Muscle layer of duodenum (tissue), 2 donors: ENCODE data around the gene HHAT.
"Not testable (repeated sequence)": the region's sequence is repeated elsewhere in the genome, so short reads cannot be mapped to it uniquely, and the experiment has no call there.

Source experiments
- H3K27ac ChIP-seq: one replicate; pipeline ENCODE4 v1.7.0; 2013; ENCODE audit warnings: mild to moderate bottlenecking, low read length
- H3K27me3 ChIP-seq: one replicate; pipeline ENCODE4 v1.7.0; 2013; ENCODE audit warnings: low read depth, mild to moderate bottlenecking, control low read depth, low read length
- H3K36me3 ChIP-seq, 2 donors: one replicate each; pipeline ENCODE4 v1.7.0; 2013; ENCODE audit warnings: low read length in 2 of 2, control low read depth in 1 of 2, mild to moderate bottlenecking in 1 of 2; ENCODE audit not compliant: insufficient read depth in 2 of 2, control insufficient read depth in 1 of 2
- H3K4me1 ChIP-seq, 2 donors: one replicate each; pipeline ENCODE4 v1.7.0; 2013; ENCODE audit warnings: low read length in 2 of 2, mild to moderate bottlenecking in 2 of 2, control low read depth in 1 of 2, moderate library complexity in 1 of 2; ENCODE audit not compliant: insufficient read depth in 2 of 2, control insufficient read depth in 1 of 2
- H3K4me3 ChIP-seq, 2 donors: one replicate each; pipeline ENCODE4 v1.7.0; 2013; ENCODE audit warnings: low read length in 2 of 2, low read depth in 1 of 2, mild to moderate bottlenecking in 1 of 2
- H3K9me3 ChIP-seq, 2 donors: one replicate each; pipeline ENCODE4 v1.7.0; 2013; ENCODE audit warnings: low read length in 2 of 2, control low read depth in 1 of 2, mild to moderate bottlenecking in 1 of 2; ENCODE audit not compliant: control insufficient read depth in 1 of 2
- donor health status: healthy.

The HHAT gene

DNA sequence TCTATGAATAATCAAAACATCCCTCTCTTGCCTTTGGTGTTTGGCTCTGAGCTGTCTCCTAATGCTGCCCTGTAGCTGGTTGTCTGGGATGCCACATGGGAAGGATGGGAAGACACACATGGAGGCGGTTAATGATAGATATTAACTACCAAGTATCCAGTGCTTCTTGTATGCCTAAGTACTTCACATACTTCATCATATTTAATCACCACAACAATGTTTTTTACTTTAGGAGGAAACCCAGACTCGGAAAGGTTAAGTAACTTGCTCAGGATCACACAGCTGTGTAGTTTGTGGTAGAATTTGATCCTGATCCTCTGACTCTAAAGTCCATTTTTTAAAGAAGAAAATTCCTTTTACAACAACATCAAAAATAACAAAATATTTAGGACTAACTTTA lies 88.0 kb downstream of the HHAT start:
- no peak overlapping the region for H3K4me3 ChIP-seq
- H3K4me1 ChIP-seq = no peaks in the 10 kb centered on the region
- H3K27ac ChIP-seq = no peak overlapping the region
- H3K27me3 ChIP-seq = no peaks in the 10 kb centered on the region
- H3K9me3 ChIP-seq = no peaks in the 10 kb centered on the region
- no peaks in the 10 kb centered on the region for H3K36me3 ChIP-seq

DNA sequence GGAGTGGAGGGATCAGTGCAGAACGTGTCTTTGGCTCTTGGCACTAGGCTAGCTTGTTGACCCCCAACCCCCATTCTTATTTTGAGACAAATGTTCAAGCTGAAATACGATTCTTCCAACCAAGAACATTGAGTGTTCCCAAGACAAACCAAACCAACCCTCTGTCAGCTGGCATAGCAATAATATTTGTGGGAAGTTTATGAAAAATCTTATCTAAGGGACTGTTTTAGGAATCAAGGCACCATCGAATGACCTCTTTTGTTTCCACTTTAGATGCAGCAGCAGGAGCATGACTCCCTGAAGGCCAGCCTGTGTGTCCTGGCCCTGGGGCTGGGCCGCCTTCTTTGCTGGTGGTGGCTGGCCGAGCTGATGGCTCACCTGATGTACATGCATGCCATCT lies 89.2 kb downstream of the HHAT start:
- no peak overlapping the region for H3K27ac ChIP-seq
- H3K9me3 ChIP-seq = no peaks in the 10 kb centered on the region
- no peak overlapping the region for H3K4me3 ChIP-seq
- H3K27me3 ChIP-seq = no peaks in the 10 kb centered on the region
- no peaks in the 10 kb centered on the region for H3K36me3 ChIP-seq
- H3K4me1 ChIP-seq = no peaks in the 10 kb centered on the region

- H3K4me3 ChIP-seq = no peak overlapping the region
- no peaks in the 10 kb centered on the region for H3K36me3 ChIP-seq
- no peaks in the 10 kb centered on the region for H3K27me3 ChIP-seq
- H3K27ac ChIP-seq = no peak overlapping the region
- no peaks in the 10 kb centered on the region for H3K4me1 ChIP-seq
- peaks cover 0 to 5% of the 10 kb centered on the region in 2 donors for H3K9me3 ChIP-seq
Measured at GRCh38 chr1:210418863-210419650, 90.4 kb downstream of the HHAT start.

DNA sequence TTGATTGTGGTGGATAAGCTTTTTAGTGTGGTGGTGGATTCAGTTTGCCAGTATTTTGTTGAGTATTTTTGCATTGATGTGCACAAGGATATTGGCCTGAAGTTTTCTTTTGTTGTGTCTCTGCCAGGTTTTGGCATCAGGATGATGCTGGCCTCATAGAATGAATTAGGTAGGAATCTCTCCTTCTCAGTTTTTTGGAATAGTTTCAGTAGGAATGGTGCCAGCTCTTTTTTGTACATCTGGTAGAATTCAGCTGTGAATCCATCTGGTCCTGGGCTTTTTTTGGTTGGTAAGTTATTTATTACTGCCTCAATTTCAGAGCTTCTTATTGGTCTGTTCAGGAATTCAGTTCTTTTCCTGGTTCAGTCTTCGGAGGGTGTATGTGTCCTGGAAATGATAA lies 98.0 kb downstream of the HHAT start:
- H3K4me1 ChIP-seq, H3K36me3 ChIP-seq: not testable (repeated sequence)

DNA sequence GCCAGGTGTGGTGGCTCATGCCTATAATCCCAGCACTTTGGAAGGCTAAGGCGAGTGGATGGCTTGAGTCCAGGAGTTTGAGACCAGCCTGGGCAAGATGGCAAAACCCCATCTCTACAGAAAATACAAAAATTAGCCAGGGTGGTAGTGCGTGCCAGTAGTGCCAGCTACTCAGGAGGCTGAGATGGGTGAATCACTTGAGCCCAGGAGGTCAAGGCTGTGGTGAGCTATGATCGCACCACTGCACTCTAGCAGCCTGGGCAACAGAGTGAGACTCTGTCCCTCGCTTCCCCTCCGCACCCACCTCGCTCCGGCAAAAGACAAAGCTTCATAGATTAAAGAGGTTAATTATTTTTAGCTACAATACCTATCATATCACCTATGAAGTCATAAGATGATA lies 100.0 kb downstream of the HHAT start:
- Histone ChIP-seq H3K36me3 (no peaks in the 10 kb centered on the region), H3K4me1 (no peaks in the 10 kb centered on the region), H3K27me3 (no peaks in the 10 kb centered on the region), H3K27ac (no peak overlapping the region), H3K4me3 (no peak overlapping the region), H3K9me3 (peaks cover 0 to 2% of the 10 kb centered on the region in 2 donors)

More for the DNA sequence above, 98.0 kb downstream of the HHAT start:
- not testable (repeated sequence) for H3K27ac ChIP-seq, H3K4me3 ChIP-seq, H3K9me3 ChIP-seq, H3K27me3 ChIP-seq

- Histone ChIP-seq H3K27me3 (no peaks in the 10 kb centered on the region), H3K9me3 (no peaks in the 10 kb centered on the region), H3K4me1 (no peaks in the 10 kb centered on the region), H3K36me3 (no peaks in the 10 kb centered on the region), H3K27ac (no peak overlapping the region), H3K4me3 (no peak overlapping the region)
Measured at GRCh38 chr1:210434223-210434622, 105.5 kb downstream of the HHAT start.

GRCh38 chr1:210437111-210437510 lies 108.4 kb downstream of the HHAT start:
- H3K4me3 ChIP-seq = no peak overlapping the region
- H3K9me3 ChIP-seq = no peaks in the 10 kb centered on the region
- no peaks in the 10 kb centered on the region for H3K27me3 ChIP-seq
- H3K27ac ChIP-seq = no peak overlapping the region
- no peaks in the 10 kb centered on the region for H3K36me3 ChIP-seq
- no peaks in the 10 kb centered on the region for H3K4me1 ChIP-seq

- H3K36me3 ChIP-seq = no peaks in the 10 kb centered on the region
- H3K27me3 ChIP-seq = no peaks in the 10 kb centered on the region
- H3K27ac ChIP-seq = no peak overlapping the region
- no peaks in the 10 kb centered on the region for H3K4me1 ChIP-seq
- no peak overlapping the region for H3K4me3 ChIP-seq
- no peaks in the 10 kb centered on the region for H3K9me3 ChIP-seq
Measured at GRCh38 chr1:210437781-210438180, 109.1 kb downstream of the HHAT start.

- H3K4me3 ChIP-seq = no peak overlapping the region
- H3K27me3 ChIP-seq = no peaks in the 10 kb centered on the region
- no peak overlapping the region for H3K27ac ChIP-seq
- H3K9me3 ChIP-seq = no peaks in the 10 kb centered on the region
- H3K36me3 ChIP-seq = no peaks in the 10 kb centered on the region
- H3K4me1 ChIP-seq = no peaks in the 10 kb centered on the region
Measured at GRCh38 chr1:210438928-210439841, 110.5 kb downstream of the HHAT start.

DNA sequence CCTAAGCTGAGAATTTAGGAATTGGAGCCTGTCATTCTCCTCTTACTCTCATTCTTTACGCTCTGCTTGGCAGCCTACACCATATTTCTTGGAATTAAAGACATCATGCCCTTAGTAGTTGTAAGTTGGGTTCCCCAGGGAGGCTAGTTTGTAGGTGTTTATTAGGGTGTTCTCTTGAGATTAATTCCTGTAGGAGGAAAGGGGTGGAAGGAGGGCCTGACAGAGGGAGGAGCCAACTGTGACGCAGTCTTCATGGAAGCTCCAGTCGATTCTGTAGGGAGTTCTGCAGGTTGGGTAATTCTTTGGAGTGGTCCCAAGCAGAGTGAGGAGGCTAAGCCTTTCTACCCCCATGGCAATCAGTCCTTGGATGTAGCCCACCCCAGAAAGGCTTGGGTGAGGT lies 111.4 kb downstream of the HHAT start:
- Histone ChIP-seq H3K4me1 (no peaks in the 10 kb centered on the region), H3K4me3 (no peak overlapping the region), H3K27me3 (no peaks in the 10 kb centered on the region), H3K27ac (no peak overlapping the region), H3K36me3 (no peaks in the 10 kb centered on the region), H3K9me3 (no peaks in the 10 kb centered on the region)

DNA sequence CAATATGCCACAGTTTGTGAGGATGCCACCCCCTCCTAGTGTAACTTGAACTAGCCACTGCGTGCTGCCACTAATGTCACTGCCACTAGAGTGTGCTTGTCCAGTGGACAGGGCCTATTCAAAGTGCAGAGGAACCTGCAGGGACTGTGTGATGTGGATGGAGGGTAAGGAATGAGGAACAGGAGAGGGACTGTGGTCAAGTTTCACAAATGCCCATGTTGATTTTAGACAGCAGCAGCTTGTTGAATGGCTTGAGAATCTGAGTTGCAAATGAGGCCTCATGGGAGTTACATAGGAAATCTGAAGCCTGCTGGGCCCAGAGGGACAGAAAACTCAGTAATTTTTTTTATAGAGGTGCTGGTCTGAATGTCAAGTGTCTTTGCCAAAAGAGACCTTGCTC lies 112.3 kb downstream of the HHAT start:
- Histone ChIP-seq H3K4me3 (no peak overlapping the region), H3K27ac (no peak overlapping the region), H3K9me3 (no peaks in the 10 kb centered on the region), H3K36me3 (no peaks in the 10 kb centered on the region), H3K4me1 (no peaks in the 10 kb centered on the region), H3K27me3 (no peaks in the 10 kb centered on the region)
